Measurements from ENCODE around the gene FILIP1. TPM values are rescaled to one million over a fixed set of nuclear protein-coding genes. Genes with fewer than 3 reads are reported as not detected.

Gene FILIP1
- polyA plus RNA-seq, 1 of the 3 experiments (the other 2 are of a cell fraction): 0.03 TPM

GRCh38 chr6:75530696-75531095, 37.1 kb upstream of the FILIP1 start:
- TF ChIP-seq POLR2AphosphoS5 (IDR thresholded peaks at IDR 0.05; ENCODE audit: low read depth, low read length) (no peak), TCF12 (IDR thresholded peaks at IDR 0.05) (no peak), PBX3 (IDR thresholded peaks at IDR 0.05) (no peak), SIN3A (IDR thresholded peaks at IDR 0.05; ENCODE audit: borderline replicate concordance, low read depth, low read length) (no peak), TEAD4 (IDR thresholded peaks at IDR 0.05; ENCODE audit: borderline replicate concordance, insufficient read depth) (no peak), MAX (IDR thresholded peaks at IDR 0.05; ENCODE audit: low read depth) (no peak), GABPA (IDR thresholded peaks at IDR 0.05; ENCODE audit: low read depth) (no peak), YY1 (IDR thresholded peaks at IDR 0.05; ENCODE audit: low read depth) (no peak), FOXM1 (IDR thresholded peaks at IDR 0.05; ENCODE audit: low read depth) (no peak), RFX5 (IDR thresholded peaks at IDR 0.05; ENCODE audit: low read length) (no peak), RCOR1 (IDR thresholded peaks at IDR 0.05; ENCODE audit: low read length) (no peak), ELF1 (IDR thresholded peaks at IDR 0.05) (no peak), EZH2phosphoT487 (IDR thresholded peaks at IDR 0.05; ENCODE audit: borderline replicate concordance, low read depth) (no peak), USF1 (IDR thresholded peaks at IDR 0.05; ENCODE audit: borderline replicate concordance, low read depth) (no peak), RXRA (IDR thresholded peaks at IDR 0.05; ENCODE audit: borderline replicate concordance, low read depth) (no peak), EP300 (IDR thresholded peaks at IDR 0.05; ENCODE audit: borderline replicate concordance in 1 of 2, low read depth in 1 of 2, low read length in 1 of 2) (no peak), CHD2 (IDR thresholded peaks at IDR 0.05; ENCODE audit: low read length, partially characterized antibody) (no peak)
- TF ChIP-seq, protein P1, sequence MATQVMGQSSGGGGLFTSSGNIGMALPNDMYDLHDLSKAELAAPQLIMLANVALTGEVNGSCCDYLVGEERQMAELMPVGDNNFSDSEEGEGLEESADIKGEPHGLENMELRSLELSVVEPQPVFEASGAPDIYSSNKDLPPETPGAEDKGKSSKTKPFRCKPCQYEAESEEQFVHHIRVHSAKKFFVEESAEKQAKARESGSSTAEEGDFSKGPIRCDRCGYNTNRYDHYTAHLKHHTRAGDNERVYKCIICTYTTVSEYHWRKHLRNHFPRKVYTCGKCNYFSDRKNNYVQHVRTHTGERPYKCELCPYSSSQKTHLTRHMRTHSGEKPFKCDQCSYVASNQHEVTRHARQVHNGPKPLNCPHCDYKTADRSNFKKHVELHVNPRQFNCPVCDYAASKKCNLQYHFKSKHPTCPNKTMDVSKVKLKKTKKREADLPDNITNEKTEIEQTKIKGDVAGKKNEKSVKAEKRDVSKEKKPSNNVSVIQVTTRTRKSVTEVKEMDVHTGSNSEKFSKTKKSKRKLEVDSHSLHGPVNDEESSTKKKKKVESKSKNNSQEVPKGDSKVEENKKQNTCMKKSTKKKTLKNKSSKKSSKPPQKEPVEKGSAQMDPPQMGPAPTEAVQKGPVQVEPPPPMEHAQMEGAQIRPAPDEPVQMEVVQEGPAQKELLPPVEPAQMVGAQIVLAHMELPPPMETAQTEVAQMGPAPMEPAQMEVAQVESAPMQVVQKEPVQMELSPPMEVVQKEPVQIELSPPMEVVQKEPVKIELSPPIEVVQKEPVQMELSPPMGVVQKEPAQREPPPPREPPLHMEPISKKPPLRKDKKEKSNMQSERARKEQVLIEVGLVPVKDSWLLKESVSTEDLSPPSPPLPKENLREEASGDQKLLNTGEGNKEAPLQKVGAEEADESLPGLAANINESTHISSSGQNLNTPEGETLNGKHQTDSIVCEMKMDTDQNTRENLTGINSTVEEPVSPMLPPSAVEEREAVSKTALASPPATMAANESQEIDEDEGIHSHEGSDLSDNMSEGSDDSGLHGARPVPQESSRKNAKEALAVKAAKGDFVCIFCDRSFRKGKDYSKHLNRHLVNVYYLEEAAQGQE (IDR thresholded peaks at IDR 0.05; ENCODE audit: low read depth, low read length): no peak
- TF ChIP-seq, protein P2, sequence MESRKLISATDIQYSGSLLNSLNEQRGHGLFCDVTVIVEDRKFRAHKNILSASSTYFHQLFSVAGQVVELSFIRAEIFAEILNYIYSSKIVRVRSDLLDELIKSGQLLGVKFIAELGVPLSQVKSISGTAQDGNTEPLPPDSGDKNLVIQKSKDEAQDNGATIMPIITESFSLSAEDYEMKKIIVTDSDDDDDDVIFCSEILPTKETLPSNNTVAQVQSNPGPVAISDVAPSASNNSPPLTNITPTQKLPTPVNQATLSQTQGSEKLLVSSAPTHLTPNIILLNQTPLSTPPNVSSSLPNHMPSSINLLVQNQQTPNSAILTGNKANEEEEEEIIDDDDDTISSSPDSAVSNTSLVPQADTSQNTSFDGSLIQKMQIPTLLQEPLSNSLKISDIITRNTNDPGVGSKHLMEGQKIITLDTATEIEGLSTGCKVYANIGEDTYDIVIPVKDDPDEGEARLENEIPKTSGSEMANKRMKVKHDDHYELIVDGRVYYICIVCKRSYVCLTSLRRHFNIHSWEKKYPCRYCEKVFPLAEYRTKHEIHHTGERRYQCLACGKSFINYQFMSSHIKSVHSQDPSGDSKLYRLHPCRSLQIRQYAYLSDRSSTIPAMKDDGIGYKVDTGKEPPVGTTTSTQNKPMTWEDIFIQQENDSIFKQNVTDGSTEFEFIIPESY (IDR thresholded peaks at IDR 0.05; ENCODE audit: borderline replicate concordance, low read depth): no peak
- TF ChIP-seq, protein P3, sequence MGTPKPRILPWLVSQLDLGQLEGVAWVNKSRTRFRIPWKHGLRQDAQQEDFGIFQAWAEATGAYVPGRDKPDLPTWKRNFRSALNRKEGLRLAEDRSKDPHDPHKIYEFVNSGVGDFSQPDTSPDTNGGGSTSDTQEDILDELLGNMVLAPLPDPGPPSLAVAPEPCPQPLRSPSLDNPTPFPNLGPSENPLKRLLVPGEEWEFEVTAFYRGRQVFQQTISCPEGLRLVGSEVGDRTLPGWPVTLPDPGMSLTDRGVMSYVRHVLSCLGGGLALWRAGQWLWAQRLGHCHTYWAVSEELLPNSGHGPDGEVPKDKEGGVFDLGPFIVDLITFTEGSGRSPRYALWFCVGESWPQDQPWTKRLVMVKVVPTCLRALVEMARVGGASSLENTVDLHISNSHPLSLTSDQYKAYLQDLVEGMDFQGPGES (IDR thresholded peaks at IDR 0.05; ENCODE audit: low read depth, low read length): no peak
- Histone ChIP-seq H3K9me3 (no peaks in the 10 kb centered on the region), H3K4me3 (ENCODE audit: low read depth in 2 of 2, low read length in 1 of 2) (no peak overlapping the region), H3K4me2 (no peak overlapping the region), H3K27ac (ENCODE audit: low read depth in 2 of 2, low read length in 1 of 2) (no peak overlapping the region), H2AFZ (ENCODE audit: low read depth) (no peak overlapping the region), H3K27me3 (ENCODE audit: insufficient read depth) (no peaks in the 10 kb centered on the region), H3K79me2 (ENCODE audit: insufficient read depth) (no peaks in the 10 kb centered on the region), H4K20me1 (ENCODE audit: insufficient read depth) (no peaks in the 10 kb centered on the region), H3K4me1 (ENCODE audit: control insufficient read depth in 1 of 2, insufficient read depth in 2 of 2, low read depth in 1 of 2, low read length in 1 of 2) (no peaks in the 10 kb centered on the region), H3K9ac (no peak overlapping the region), H3K9me2 (no peaks in the 10 kb centered on the region), H3K36me3 (replicated peaks in 1 of 2; ENCODE audit: control insufficient read depth in 1 of 2, insufficient read depth in 2 of 2, low read length in 1 of 2) (no peaks in the 10 kb centered on the region), H3F3A (replicated peaks; ENCODE audit: insufficient read depth) (no peaks in the 10 kb centered on the region)
- DNase-seq: no peak
- 74% methylated on average over 4 of the region's 4 CpGs for WGBS (ENCODE audit: low lambda C conversion rate)
- CTCF ChIA-PET: no interaction called here
- POLR2A ChIA-PET: no interaction called here
